GM12874 (cell line): Measurements from ENCODE around the gene TLE1.

Experiments
- TF ChIP-seq, protein P1 (sequence below): IDR thresholded peaks from 2 replicates; pipeline ENCODE4 v1.5.1; 2011; ENCODE audit warnings: low read depth, mild to moderate bottlenecking, control low read depth, low read length, moderate library complexity; ENCODE audit not compliant: insufficient read depth

Gene TLE1

DNA sequence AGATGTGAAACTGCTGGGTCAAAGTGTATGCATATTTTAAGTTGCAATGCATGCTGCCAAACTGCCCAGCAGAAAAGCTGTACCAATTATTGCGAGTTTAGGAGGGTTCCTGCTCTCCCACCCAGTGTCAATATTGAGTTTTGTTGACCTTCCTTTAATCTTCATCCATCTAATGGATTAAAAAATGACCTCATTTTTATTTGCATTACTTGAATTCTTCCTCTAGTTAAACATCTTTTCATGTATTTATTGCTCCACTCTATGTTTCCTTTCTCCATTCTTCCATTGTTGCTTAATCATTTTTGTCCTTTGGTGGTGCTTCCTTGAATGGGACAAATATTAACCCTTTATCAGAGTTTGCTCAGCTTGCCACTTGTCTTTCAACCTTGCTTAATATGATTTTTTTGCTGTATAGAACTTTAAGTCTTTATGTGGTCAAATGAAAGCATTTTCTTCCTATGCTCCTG lies 32.4 kb downstream of the TLE1 start:
- TF ChIP-seq, protein P1, sequence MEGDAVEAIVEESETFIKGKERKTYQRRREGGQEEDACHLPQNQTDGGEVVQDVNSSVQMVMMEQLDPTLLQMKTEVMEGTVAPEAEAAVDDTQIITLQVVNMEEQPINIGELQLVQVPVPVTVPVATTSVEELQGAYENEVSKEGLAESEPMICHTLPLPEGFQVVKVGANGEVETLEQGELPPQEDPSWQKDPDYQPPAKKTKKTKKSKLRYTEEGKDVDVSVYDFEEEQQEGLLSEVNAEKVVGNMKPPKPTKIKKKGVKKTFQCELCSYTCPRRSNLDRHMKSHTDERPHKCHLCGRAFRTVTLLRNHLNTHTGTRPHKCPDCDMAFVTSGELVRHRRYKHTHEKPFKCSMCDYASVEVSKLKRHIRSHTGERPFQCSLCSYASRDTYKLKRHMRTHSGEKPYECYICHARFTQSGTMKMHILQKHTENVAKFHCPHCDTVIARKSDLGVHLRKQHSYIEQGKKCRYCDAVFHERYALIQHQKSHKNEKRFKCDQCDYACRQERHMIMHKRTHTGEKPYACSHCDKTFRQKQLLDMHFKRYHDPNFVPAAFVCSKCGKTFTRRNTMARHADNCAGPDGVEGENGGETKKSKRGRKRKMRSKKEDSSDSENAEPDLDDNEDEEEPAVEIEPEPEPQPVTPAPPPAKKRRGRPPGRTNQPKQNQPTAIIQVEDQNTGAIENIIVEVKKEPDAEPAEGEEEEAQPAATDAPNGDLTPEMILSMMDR, result no peak

- TF ChIP-seq, protein P1, result no peak
Measured at GRCh38 chr9:81656004-81656403, 33.3 kb downstream of the TLE1 start.

GRCh38 chr9:81653240-81653639 lies 36.1 kb downstream of the TLE1 start:
- TF ChIP-seq, protein P1, result no peak

DNA sequence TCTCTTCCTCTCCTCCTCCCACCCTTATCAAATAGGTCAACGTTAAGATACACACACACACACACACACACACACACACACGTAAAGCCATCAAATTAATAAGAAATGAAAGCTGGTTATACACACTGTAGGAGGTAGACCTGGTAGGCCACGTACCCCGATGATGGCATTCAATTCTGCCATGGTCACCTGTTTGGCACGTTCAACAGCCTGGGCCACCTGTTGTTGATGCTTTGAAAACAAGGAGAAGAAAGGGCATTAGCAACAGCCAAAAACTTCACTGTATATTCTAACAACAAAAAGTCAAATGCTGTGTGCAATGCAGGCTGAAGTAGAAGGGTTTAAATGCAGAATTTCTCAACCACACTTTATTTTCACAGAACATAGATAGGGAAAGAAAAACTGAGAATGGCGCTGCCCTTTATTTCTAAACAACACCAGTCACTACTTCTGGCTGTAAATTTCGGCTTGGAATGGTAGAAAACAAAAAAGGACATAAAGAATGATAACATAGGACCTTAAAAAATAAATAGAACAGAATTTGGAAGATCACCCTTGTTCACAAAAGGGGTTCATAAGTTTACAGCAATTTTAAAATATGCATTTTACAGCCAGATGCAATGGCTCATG lies 37.2 kb downstream of the TLE1 start:
- TF ChIP-seq, protein P1, result no peak

DNA sequence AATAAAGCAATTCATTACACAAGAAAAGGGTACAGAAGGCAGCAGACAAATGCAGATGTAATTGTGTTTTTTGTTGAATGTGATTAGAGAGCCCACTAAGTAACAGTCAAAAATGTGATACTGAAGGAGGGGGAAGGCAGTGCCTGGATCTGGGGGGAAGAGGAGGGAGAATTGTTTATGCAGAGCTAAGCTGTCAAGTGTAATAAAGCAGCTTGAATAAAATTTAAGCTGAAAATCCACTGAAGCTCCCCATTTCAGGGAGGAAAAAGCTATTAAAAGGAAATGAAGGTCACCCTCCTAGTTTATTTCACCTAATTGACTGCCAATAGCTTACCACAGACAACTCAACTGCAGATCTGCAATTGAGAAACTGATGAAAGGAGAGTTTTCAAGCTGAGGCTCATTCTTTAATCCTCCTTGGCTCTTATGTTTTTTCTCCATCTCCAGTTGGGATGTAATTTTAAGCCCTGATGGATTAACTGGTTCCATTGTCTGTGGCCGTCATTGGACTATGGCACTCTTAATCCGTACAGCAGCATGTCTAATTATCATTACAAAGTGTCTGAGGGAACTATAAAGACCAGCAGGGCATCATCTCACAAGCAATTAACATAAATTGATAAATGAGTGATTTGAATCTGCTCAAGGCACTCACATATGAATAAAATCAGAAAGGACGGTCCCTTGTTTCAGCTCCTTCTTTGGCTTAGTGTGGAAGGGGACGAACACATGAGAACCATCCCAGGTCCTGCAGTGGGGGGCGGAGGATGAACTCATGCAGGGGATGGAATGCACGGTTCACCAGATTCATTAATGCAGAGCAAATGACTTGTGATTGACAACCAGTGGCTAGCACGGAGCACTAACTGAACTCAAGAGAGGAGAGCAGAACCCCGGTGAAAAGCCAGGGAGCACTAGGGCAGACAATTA lies 38.5 kb downstream of the TLE1 start:
- TF ChIP-seq, protein P1, result no peak

GRCh38 chr9:81649475-81650240 lies 39.7 kb downstream of the TLE1 start:
- TF ChIP-seq, protein P1, result no peak

GRCh38 chr9:81648891-81649290 lies 40.5 kb downstream of the TLE1 start:
- TF ChIP-seq, protein P1, result no peak
